Neutrophil (primary cell): ENCODE measurements around the gene MTCL1.

Source experiments
- H3K27ac ChIP-seq: fragments of 200-600 bp; sonication (generic); 2 replicates; pipeline ENCODE4 v1.5.1; 2016; ENCODE audit warnings: mild to moderate bottlenecking, moderate library complexity
- H3K27me3 ChIP-seq: fragments of 200-600 bp; sonication (generic); 2 replicates; pipeline ENCODE4 v1.6.0; 2016; ENCODE audit warnings: mild to moderate bottlenecking
- H3K36me3 ChIP-seq: fragments of 200-600 bp; sonication (generic); 2 replicates; pipeline ENCODE4 v1.5.1; 2017
- H3K4me1 ChIP-seq, 2 experiments: fragments of 200-600 bp in 1 of 2; sonication (generic) in 1 of 2; 1 replicate in 1 of 2; 2 replicates in 1 of 2; pipeline versions ENCODE4 v1.5.1 to v1.6.1; 2013 to 2016; ENCODE audit warnings: low read depth in 1 of 2, low read length in 1 of 2, mild to moderate bottlenecking in 1 of 2, moderate library complexity in 1 of 2; ENCODE audit not compliant: control insufficient read depth in 1 of 2, insufficient read depth in 1 of 2
- H3K4me3 ChIP-seq, 2 experiments: fragments of 200-600 bp in 1 of 2; sonication (generic) in 1 of 2; 1 replicate in 1 of 2; 2 replicates in 1 of 2; pipeline ENCODE4 v1.5.1; 2013 to 2016; ENCODE audit warnings: low read depth in 1 of 2, low read length in 1 of 2, mild to moderate bottlenecking in 1 of 2, moderate library complexity in 1 of 2
- H3K9me3 ChIP-seq: fragments of 200-600 bp; sonication (generic); 2 replicates; pipeline ENCODE4 v1.5.1; 2016
- CTCF ChIP-seq: fragments of 200-600 bp; sonication (generic); IDR thresholded peaks from 2 replicates; pipeline ENCODE4 v1.5.1; 2016; ENCODE audit warnings: antibody characterized with exemption

The MTCL1 gene

GRCh38 chr18:8816220-8816619 lies 110.9 kb downstream of the MTCL1 start:
- H3K27ac ChIP-seq, result no peak overlapping the region
- no peak overlapping the region for H3K4me3 ChIP-seq
- no peak for TF ChIP-seq CTCF
- H3K27me3 ChIP-seq, result no peaks in the 10 kb centered on the region
- H3K9me3 ChIP-seq, result no peaks in the 10 kb centered on the region
- no peaks in the 10 kb centered on the region for H3K36me3 ChIP-seq
- H3K4me1 ChIP-seq, result no peaks in the 10 kb centered on the region

GRCh38 chr18:8816816-8817215 lies 111.5 kb downstream of the MTCL1 start:
- no peak overlapping the region for H3K27ac ChIP-seq
- H3K27me3 ChIP-seq, result no peaks in the 10 kb centered on the region
- H3K36me3 ChIP-seq, result no peaks in the 10 kb centered on the region
- no peaks in the 10 kb centered on the region for H3K9me3 ChIP-seq
- no peak overlapping the region for H3K4me3 ChIP-seq
- H3K4me1 ChIP-seq, result no peaks in the 10 kb centered on the region
- no peak for TF ChIP-seq CTCF

GRCh38 chr18:8818982-8819381 lies 113.6 kb downstream of the MTCL1 start:
- Histone ChIP-seq H3K4me3 (no peak overlapping the region), H3K27me3 (no peaks in the 10 kb centered on the region), H3K9me3 (no peaks in the 10 kb centered on the region), H3K27ac (no peak overlapping the region), H3K36me3 (no peaks in the 10 kb centered on the region), H3K4me1 (no peaks in the 10 kb centered on the region)
- no peak for TF ChIP-seq CTCF

GRCh38 chr18:8820396-8821082 lies 115.2 kb downstream of the MTCL1 start:
- Histone ChIP-seq H3K27ac (no peak overlapping the region), H3K36me3 (no peaks in the 10 kb centered on the region), H3K9me3 (no peaks in the 10 kb centered on the region), H3K4me3 (no peak overlapping the region), H3K27me3 (no peaks in the 10 kb centered on the region), H3K4me1 (no peaks in the 10 kb centered on the region)
- TF ChIP-seq CTCF, result no peak

GRCh38 chr18:8821083-8821465 lies 115.7 kb downstream of the MTCL1 start:
- H3K4me3 ChIP-seq, result no peak overlapping the region
- no peaks in the 10 kb centered on the region for H3K36me3 ChIP-seq
- no peak overlapping the region for H3K27ac ChIP-seq

More at GRCh38 chr18:8821083-8821465, 115.7 kb downstream of the MTCL1 start:
- TF ChIP-seq CTCF, result no peak
- no peaks in the 10 kb centered on the region for H3K4me1 ChIP-seq
- H3K27me3 ChIP-seq, result no peaks in the 10 kb centered on the region
- no peaks in the 10 kb centered on the region for H3K9me3 ChIP-seq
